Smooth muscle cell (in vitro differentiated cells): Measurements from ENCODE around the gene PCDHGA6. TPM values are rescaled to one million over a fixed set of nuclear protein-coding genes. Genes with fewer than 3 reads are reported as not detected.
A peak's percentile ranks its signal among the peaks of the same experiment; 100 is the strongest.

Experiments used
- DNase-seq: peaks from one replicate; lab custom pipeline; 2025; ENCODE audit not compliant: unreplicated experiment; lab: John Stamatoyannopoulos, UW
- H2AFZ ChIP-seq: fragments of 200-600 bp; sonication (generic); 2 replicates; pipeline ENCODE4 v1.6.0; 2016; ENCODE audit warnings: antibody characterized with exemption, low read depth, mild to moderate bottlenecking
- H3F3A ChIP-seq: fragments of 200-600 bp; sonication (generic); 2 replicates; pipeline ENCODE4 v1.6.0; 2017; ENCODE audit warnings: antibody characterized with exemption, low read depth
- H3K27ac ChIP-seq: fragments of 200-600 bp; sonication (generic); 2 replicates; pipeline ENCODE4 v1.5.1; 2016; ENCODE audit warnings: low read depth, mild to moderate bottlenecking
- H3K27me3 ChIP-seq: fragments of 200-600 bp; sonication (generic); 2 replicates; pipeline ENCODE4 v1.6.1; 2016; ENCODE audit warnings: low read depth, mild to moderate bottlenecking
- H3K36me3 ChIP-seq: fragments of 200-600 bp; sonication (generic); 2 replicates; pipeline ENCODE4 v1.5.1; 2016; ENCODE audit warnings: low read depth
- H3K4me1 ChIP-seq: fragments of 200-600 bp; sonication (generic); 2 replicates; pipeline ENCODE4 v1.5.1; 2016; ENCODE audit warnings: low read depth
- H3K4me2 ChIP-seq: fragments of 200-600 bp; sonication (generic); 2 replicates; pipeline ENCODE4 v1.6.0; 2016; ENCODE audit warnings: mild to moderate bottlenecking
- H3K4me3 ChIP-seq: fragments of 200-600 bp; sonication (generic); 2 replicates; pipeline ENCODE4 v1.5.1; 2016; ENCODE audit warnings: mild to moderate bottlenecking
- H3K79me2 ChIP-seq: fragments of 200-600 bp; sonication (generic); 2 replicates; pipeline ENCODE4 v1.6.0; 2016; ENCODE audit warnings: low read depth, mild to moderate bottlenecking
- H3K9ac ChIP-seq: fragments of 200-600 bp; sonication (generic); 2 replicates; pipeline ENCODE4 v1.6.0; 2016; ENCODE audit warnings: low read depth
- H3K9me3 ChIP-seq: fragments of 200-600 bp; sonication (generic); replicated peaks from 2 replicates; pipeline ENCODE4 v1.5.1; 2016; ENCODE audit warnings: low read depth
- H4K20me1 ChIP-seq: fragments of 200-600 bp; sonication (generic); 2 replicates; pipeline ENCODE4 v1.6.0; 2016; ENCODE audit warnings: low read depth
- CTCF ChIP-seq: fragments of 200-600 bp; sonication (generic); IDR thresholded peaks from 2 replicates; pipeline ENCODE4 v1.5.1; 2017; ENCODE audit warnings: borderline replicate concordance, mild to moderate bottlenecking, antibody characterized with exemption; ENCODE audit not compliant: insufficient read depth, poor library complexity, severe bottlenecking
- WGBS: methylation state at CpG from one replicate; pipeline ENCODE4 v1.1.7; 2016; ENCODE audit warnings: low lambda C conversion rate; 5-methylcytosine and 5-hydroxymethylcytosine counted together
- polyA plus RNA-seq: library from polyadenylated mRNA; unstranded; fragments of >200 nt; fragmentation: Nextera tagmentation; extraction: Ambion mirVana; gene quantifications from 2 replicates; pipeline ENCODE4 v1.2.1, GENCODE V29; 2016
- total RNA-seq: library from RNA; depleted of rRNA; stranded (reverse); fragments of >200 nt; gene quantifications from 2 replicates; pipeline ENCODE4 v1.2.3, GENCODE V29; 2014

Gene PCDHGA6
- total RNA-seq (0.09 and 0.27 TPM in 2 replicates), polyA plus RNA-seq (not detected in 2 replicates)

GRCh38 chr5:141373673-141374317, at the start of gene PCDHGA6:
Gene PCDHGA6, plus strand, starts transcription at chr5:141373891. Its CDS starts 193 bp downstream, at chr5:141374084.
- no peaks in the 10 kb centered on the region for H3K4me1 ChIP-seq
- no peak within 1 kb of the TSS for H3K9ac ChIP-seq
- no peaks in the 10 kb centered on the region for H3K36me3 ChIP-seq
- H3K79me2 ChIP-seq: no peaks in the 10 kb centered on the region
- H3F3A ChIP-seq: no peaks in the 10 kb centered on the region
- no peak for TF ChIP-seq CTCF
- 95% methylated on average over 27 of the region's 27 CpGs for whole genome bisulfite sequencing
- H3K4me3 ChIP-seq: no peak within 1 kb of the TSS
- no peaks in the 10 kb centered on the region for H3K27me3 ChIP-seq
- peaks cover 14% of the 10 kb centered on the region for H3K9me3 ChIP-seq
- H3K27ac ChIP-seq: no peak within 1 kb of the TSS
- H2AFZ ChIP-seq: no peak within 1 kb of the TSS
- H4K20me1 ChIP-seq: no peaks in the 10 kb centered on the region
- no peak for DNase-seq
- H3K4me2 ChIP-seq: no peak within 1 kb of the TSS

- DNase-seq: no peak
- no peaks in the 10 kb centered on the region for H4K20me1 ChIP-seq
- TF ChIP-seq CTCF: peak; percentile 18
- no peaks in the 10 kb centered on the region for H3K4me1 ChIP-seq
- no peak overlapping the region for H3K27ac ChIP-seq
- H3K4me2 ChIP-seq: peak overlapping the region; percentile 19
- no peaks in the 10 kb centered on the region for H3K27me3 ChIP-seq
- 47% methylated on average over 27 of the region's 27 CpGs for WGBS
- H3K4me3 ChIP-seq: peak overlapping the region; percentile 32
- no peak overlapping the region for H3K9ac ChIP-seq
- H2AFZ ChIP-seq: no peak overlapping the region
- H3K79me2 ChIP-seq: no peaks in the 10 kb centered on the region
- H3K36me3 ChIP-seq: no peaks in the 10 kb centered on the region
- H3K9me3 ChIP-seq: peaks cover 11% of the 10 kb centered on the region
- H3F3A ChIP-seq: no peaks in the 10 kb centered on the region
Observed at GRCh38 chr5:141326088-141326854, 47.4 kb upstream of the PCDHGA6 start.

GRCh38 chr5:141328231-141328630, 45.5 kb upstream of the PCDHGA6 start:
- peaks cover 11% of the 10 kb centered on the region for H3K9me3 ChIP-seq
- no peak overlapping the region for H3K27ac ChIP-seq
- H3K4me3 ChIP-seq: no peak overlapping the region
- WGBS: 97% methylated on average over 7 of the region's 8 CpGs
- TF ChIP-seq CTCF: no peak
- H3K36me3 ChIP-seq: no peaks in the 10 kb centered on the region
- no peak overlapping the region for H2AFZ ChIP-seq
- no peak overlapping the region for H3K9ac ChIP-seq
- H3K4me1 ChIP-seq: no peaks in the 10 kb centered on the region
- H4K20me1 ChIP-seq: no peaks in the 10 kb centered on the region
- no peaks in the 10 kb centered on the region for H3K79me2 ChIP-seq
- H3F3A ChIP-seq: no peaks in the 10 kb centered on the region
- H3K4me2 ChIP-seq: no peak overlapping the region
- no peak for DNase-seq
- H3K27me3 ChIP-seq: no peaks in the 10 kb centered on the region
